Effector CD8-positive, alpha-beta T cell (primary cell): ENCODE measurements around the gene MYH14.

Source experiments
- DNase-seq: peaks from one replicate; lab custom pipeline; 2025; lab: John Stamatoyannopoulos, UW
- total RNA-seq, 4 experiments: gene quantifications; one replicate each; lab custom pipeline; 2026; lab: John Stamatoyannopoulos, UW

MYH14 gene
- 0 to 1.1 (median 0.06) reads per million in 4 experiments for total RNA-seq

GRCh38 chr19:50203281-50204080 is at the start of gene MYH14:
Gene MYH14, plus strand, starts transcription at chr19:50203622. Its CDS starts 6,744 bp downstream, at chr19:50210366.
- DNase-seq: no peak

- no peak for DNase-seq
Measured at GRCh38 chr19:50154529-50154928, 48.9 kb upstream of the MYH14 start.

GRCh38 chr19:50155520-50156109 is 47.8 kb upstream of the MYH14 start:
- DNase-seq: no peak

GRCh38 chr19:50158577-50158976 is 44.8 kb upstream of the MYH14 start:
- no peak for DNase-seq

- DNase-seq: no peak
Measured at GRCh38 chr19:50159078-50159477, 44.3 kb upstream of the MYH14 start.

GRCh38 chr19:50162988-50163387 is 40.4 kb upstream of the MYH14 start, which contains the start of gene IZUMO2:
Gene IZUMO2, minus strand, starts transcription at chr19:50163281. Its CDS starts 87 bp downstream, at chr19:50163194.
- no peak for DNase-seq

GRCh38 chr19:50167314-50167721 is 36.1 kb upstream of the MYH14 start:
- no peak for DNase-seq

GRCh38 chr19:50171752-50172151 is 31.7 kb upstream of the MYH14 start:
- no peak for DNase-seq

GRCh38 chr19:50172726-50173125 is 30.7 kb upstream of the MYH14 start:
- no peak for DNase-seq

GRCh38 chr19:50173127-50173526 is 30.3 kb upstream of the MYH14 start:
- DNase-seq: no peak

- no peak for DNase-seq
Measured at GRCh38 chr19:50174100-50174793, 29.2 kb upstream of the MYH14 start.

GRCh38 chr19:50175924-50176323 is 27.5 kb upstream of the MYH14 start:
- no peak for DNase-seq

- DNase-seq: no peak
Measured at GRCh38 chr19:50176775-50177174, 26.6 kb upstream of the MYH14 start.

GRCh38 chr19:50178320-50178719 is 25.1 kb upstream of the MYH14 start:
- no peak for DNase-seq

- DNase-seq: no peak
Measured at GRCh38 chr19:50178859-50179537, 24.4 kb upstream of the MYH14 start.

- DNase-seq: no peak
Measured at GRCh38 chr19:50181121-50181520, 22.3 kb upstream of the MYH14 start.

- DNase-seq: no peak
Measured at GRCh38 chr19:50184196-50184595, 19.2 kb upstream of the MYH14 start.

GRCh38 chr19:50187937-50188336 is 15.5 kb upstream of the MYH14 start:
- no peak for DNase-seq

- no peak for DNase-seq
Measured at GRCh38 chr19:50189331-50189730, 14.1 kb upstream of the MYH14 start.

- no peak for DNase-seq
Measured at GRCh38 chr19:50190439-50190891, 13.0 kb upstream of the MYH14 start.

- DNase-seq: no peak
Measured at GRCh38 chr19:50191216-50191615, 12.2 kb upstream of the MYH14 start.
